Ectodermal cell (in vitro differentiated cells): ENCODE data around the gene MPP4.
"Not testable (repeated sequence)": the region's sequence is repeated elsewhere in the genome, so short reads cannot be mapped to it uniquely, and the experiment has no call there.

Experiments used
- H3K27ac ChIP-seq: 2 replicates; pipeline ENCODE4 v1.7.0; 2013; ENCODE audit warnings: mild to moderate bottlenecking, low read depth, low read length; ENCODE audit not compliant: insufficient read depth, poor library complexity, severe bottlenecking
- H3K27me3 ChIP-seq: 2 replicates; pipeline ENCODE4 v1.7.0; 2013; ENCODE audit warnings: mild to moderate bottlenecking, low read length; ENCODE audit not compliant: insufficient read depth, control insufficient read depth, poor library complexity, severe bottlenecking
- H3K36me3 ChIP-seq: one replicate; pipeline ENCODE4 v1.7.0; 2013; ENCODE audit warnings: low read length; ENCODE audit not compliant: control insufficient read depth, insufficient read depth
- H3K4me1 ChIP-seq: one replicate; pipeline ENCODE4 v1.7.0; 2013; ENCODE audit warnings: low read length; ENCODE audit not compliant: control insufficient read depth, insufficient read depth
- H3K4me3 ChIP-seq: 2 replicates; pipeline ENCODE4 v1.7.0; 2013; ENCODE audit warnings: low read depth, low read length, control low read depth; ENCODE audit not compliant: insufficient read depth
- H3K9me3 ChIP-seq: 2 replicates; pipeline ENCODE4 v1.7.0; 2013; ENCODE audit warnings: mild to moderate bottlenecking, low read length, moderate library complexity; ENCODE audit not compliant: control insufficient read depth
- WGBS, 2 experiments: methylation state at CpG; one replicate each; pipeline ENCODE4 v1.1.7; 2013; ENCODE audit warnings: missing lambda C conversion rate in 2 of 2; 5-methylcytosine and 5-hydroxymethylcytosine counted together

The MPP4 gene

GRCh38 chr2:201674794-201675193 is 23.6 kb downstream of the MPP4 start:
- whole genome bisulfite sequencing, 2 experiments: 85 to 93% methylated on average over 3 of the region's 3 CpGs
- no peaks in the 10 kb centered on the region for H3K36me3 ChIP-seq
- H3K27ac ChIP-seq: no peak overlapping the region
- H3K27me3 ChIP-seq: no peaks in the 10 kb centered on the region
- H3K9me3 ChIP-seq: no peaks in the 10 kb centered on the region
- H3K4me1 ChIP-seq: peaks cover 7% of the 10 kb centered on the region
- H3K4me3 ChIP-seq: no peak overlapping the region

GRCh38 chr2:201674298-201674697 is 24.1 kb downstream of the MPP4 start:
- Histone ChIP-seq H3K36me3 (no peaks in the 10 kb centered on the region), H3K4me3 (no peak overlapping the region), H3K27me3 (no peaks in the 10 kb centered on the region), H3K4me1 (peaks cover 7% of the 10 kb centered on the region), H3K9me3 (no peaks in the 10 kb centered on the region), H3K27ac (no peak overlapping the region)
- 99 to 100% methylated on average over 1 to 2 of the region's 3 CpGs for WGBS, 2 experiments

GRCh38 chr2:201673546-201673945 is 24.9 kb downstream of the MPP4 start:
- Histone ChIP-seq H3K27me3 (no peaks in the 10 kb centered on the region), H3K4me1 (peaks cover 6% of the 10 kb centered on the region), H3K36me3 (no peaks in the 10 kb centered on the region), H3K9me3 (no peaks in the 10 kb centered on the region), H3K27ac (no peak overlapping the region), H3K4me3 (no peak overlapping the region)
- 87 to 89% methylated on average over 2 of the region's 2 CpGs for WGBS, 2 experiments

GRCh38 chr2:201671205-201671604 is 27.2 kb downstream of the MPP4 start:
- not testable (repeated sequence) for H3K9me3 ChIP-seq, H3K4me1 ChIP-seq, H3K27me3 ChIP-seq, H3K27ac ChIP-seq, H3K4me3 ChIP-seq, H3K36me3 ChIP-seq
- WGBS, 2 experiments: 65 to 66% methylated on average over 4 of the region's 4 CpGs

- Histone ChIP-seq H3K9me3 (no peaks in the 10 kb centered on the region), H3K27me3 (no peaks in the 10 kb centered on the region), H3K4me1 (no peaks in the 10 kb centered on the region), H3K36me3 (no peaks in the 10 kb centered on the region), H3K4me3 (no peak overlapping the region), H3K27ac (no peak overlapping the region)
- WGBS, 2 experiments: 100% methylated on average over 1 of the region's 1 CpG; no CpG with 5 or more reads in 1 of the 2 experiments
Measured at GRCh38 chr2:201669865-201670264, 28.6 kb downstream of the MPP4 start.

GRCh38 chr2:201668402-201668910 is 30.0 kb downstream of the MPP4 start:
- Histone ChIP-seq H3K4me1 (no peaks in the 10 kb centered on the region), H3K27me3 (no peaks in the 10 kb centered on the region), H3K4me3 (no peak overlapping the region), H3K9me3 (no peaks in the 10 kb centered on the region), H3K36me3 (no peaks in the 10 kb centered on the region), H3K27ac (no peak overlapping the region)
- 88 to 90% methylated on average over 3 of the region's 3 CpGs for WGBS, 2 experiments

- H3K4me3 ChIP-seq: no peak overlapping the region
- no peaks in the 10 kb centered on the region for H3K27me3 ChIP-seq
- no peaks in the 10 kb centered on the region for H3K9me3 ChIP-seq
- no peaks in the 10 kb centered on the region for H3K4me1 ChIP-seq
- no peaks in the 10 kb centered on the region for H3K36me3 ChIP-seq
- no peak overlapping the region for H3K27ac ChIP-seq
- 85 to 87% methylated on average over 8 of the region's 8 CpGs for WGBS, 2 experiments
Measured at GRCh38 chr2:201664334-201664733, 34.1 kb downstream of the MPP4 start.

GRCh38 chr2:201661366-201661765 is 37.1 kb downstream of the MPP4 start:
- 67 to 71% methylated on average over 5 of the region's 5 CpGs for WGBS, 2 experiments
- Histone ChIP-seq H3K27ac (no peak overlapping the region), H3K4me1 (no peaks in the 10 kb centered on the region)

GRCh38 chr2:201660293-201660895 is 38.0 kb downstream of the MPP4 start:
- H3K36me3 ChIP-seq: no peaks in the 10 kb centered on the region
- no peaks in the 10 kb centered on the region for H3K27me3 ChIP-seq
- H3K4me3 ChIP-seq: no peak overlapping the region
- 84 to 94% methylated on average over 4 of the region's 5 CpGs for whole genome bisulfite sequencing, 2 experiments
- H3K27ac ChIP-seq: no peak overlapping the region
- no peaks in the 10 kb centered on the region for H3K4me1 ChIP-seq
- no peaks in the 10 kb centered on the region for H3K9me3 ChIP-seq

More at GRCh38 chr2:201661366-201661765, 37.1 kb downstream of the MPP4 start:
- no peak overlapping the region for H3K4me3 ChIP-seq
- H3K9me3 ChIP-seq: no peaks in the 10 kb centered on the region
- H3K36me3 ChIP-seq: no peaks in the 10 kb centered on the region
- H3K27me3 ChIP-seq: no peaks in the 10 kb centered on the region

- 73 to 76% methylated on average over 5 of the region's 5 CpGs for WGBS, 2 experiments
- Histone ChIP-seq H3K36me3 (no peaks in the 10 kb centered on the region), H3K9me3 (no peaks in the 10 kb centered on the region), H3K4me3 (no peak overlapping the region), H3K4me1 (no peaks in the 10 kb centered on the region), H3K27me3 (no peaks in the 10 kb centered on the region), H3K27ac (no peak overlapping the region)
Measured at GRCh38 chr2:201656740-201657139, 41.7 kb downstream of the MPP4 start.
